IMR-90 (cell line): ENCODE results near the gene IQCF2. TPM values are rescaled to one million over a fixed set of nuclear protein-coding genes. Genes with fewer than 3 reads are reported as not detected.

Experiments used
- ATAC-seq: fragments of 200-7000 bp; cut with Tn5 transposase; 2 replicates; pipeline ENCODE4 v1.9.1; 2020; ENCODE audit warnings: low read depth, mild to moderate bottlenecking, moderate library complexity
- BruUV-seq: library from RNA; stranded (reverse); fragments of 400-500 nt; replicated peaks from 2 replicates; lab custom pipeline; 2021; lab: Mats Ljungman, UMichigan
- CTCF ChIA-PET: fragments of 300-600 bp; formaldehyde crosslinking; extraction: SDS; loops from one replicate; lab custom pipeline; 2021; ENCODE audit warnings: antibody characterized with exemption; lab: Yijun Ruan, JAX
- POLR2A ChIA-PET: fragments of 300-600 bp; sonication (Branson Sonifier 250); formaldehyde crosslinking; loops from one replicate; lab custom pipeline; 2022; ENCODE audit warnings: antibody characterized with exemption; ENCODE audit not compliant: unreplicated experiment; lab: Charles Lee
- DNase-seq: peaks from one replicate; pipeline ENCODE4 v3.0.0; 2013
- H2AFZ ChIP-seq: replicated peaks from 2 replicates; pipeline ENCODE3; 2013; ENCODE audit warnings: low read length, mild to moderate bottlenecking; ENCODE audit not compliant: poor library complexity
- H2AK5ac ChIP-seq: 2 replicates; pipeline ENCODE4 v1.6.1; 2013; ENCODE audit warnings: low read depth, low read length, inconsistent platforms
- H2AK9ac ChIP-seq: replicated peaks from 2 replicates; pipeline ENCODE3; 2013; ENCODE audit warnings: mild to moderate bottlenecking, low read depth, low read length, moderate library complexity; ENCODE audit not compliant: poor library complexity
- H2BK120ac ChIP-seq: 2 replicates; pipeline ENCODE4 v1.6.1; 2013; ENCODE audit warnings: low read depth, low read length, inconsistent platforms
- H2BK15ac ChIP-seq: 3 replicates; pipeline ENCODE4 v1.6.1; 2013; ENCODE audit warnings: low read depth, low read length, inconsistent platforms
- H2BK20ac ChIP-seq: 2 replicates; pipeline ENCODE4 v1.6.1; 2013; ENCODE audit warnings: low read depth, mild to moderate bottlenecking, inconsistent platforms, low read length, moderate library complexity
- H2BK5ac ChIP-seq: 2 replicates; pipeline ENCODE4 v1.6.1; 2013; ENCODE audit warnings: mild to moderate bottlenecking, low read depth, low read length, inconsistent platforms; ENCODE audit not compliant: poor library complexity, severe bottlenecking
- H3K14ac ChIP-seq: replicated peaks from 2 replicates; pipeline ENCODE4 v1.6.1; 2013; ENCODE audit warnings: low read depth, low read length, inconsistent platforms
- H3K18ac ChIP-seq: 2 replicates; pipeline ENCODE4 v1.6.1; 2013; ENCODE audit warnings: low read depth, low read length, control low read depth
- H3K23ac ChIP-seq: 2 replicates; pipeline ENCODE4 v1.6.1; 2013; ENCODE audit warnings: low read depth, low read length, inconsistent platforms
- H3K27ac ChIP-seq: 2 replicates; pipeline ENCODE4 v1.5.1; 2013; ENCODE audit warnings: mild to moderate bottlenecking, control low read depth, low read length; ENCODE audit not compliant: insufficient read depth
- H3K27me3 ChIP-seq: 2 replicates; pipeline ENCODE4 v1.6.1; 2013; ENCODE audit warnings: low read length; ENCODE audit not compliant: control insufficient read depth, insufficient read depth
- H3K36me3 ChIP-seq: 2 replicates; pipeline ENCODE4 v1.6.1; 2013; ENCODE audit warnings: low read length, mixed read lengths; ENCODE audit not compliant: control insufficient read depth, insufficient read depth
- H3K4ac ChIP-seq: 2 replicates; pipeline ENCODE4 v1.6.1; 2013; ENCODE audit warnings: low read depth, low read length, inconsistent platforms
- H3K4me1 ChIP-seq: 2 replicates; pipeline ENCODE4 v1.6.1; 2013; ENCODE audit warnings: low read length, mixed read lengths; ENCODE audit not compliant: control insufficient read depth, insufficient read depth
- H3K4me2 ChIP-seq: 2 replicates; pipeline ENCODE4 v1.6.1; 2013; ENCODE audit warnings: low read depth, mild to moderate bottlenecking, control low read depth, low read length, moderate library complexity
- H3K4me3 ChIP-seq: 2 replicates; pipeline ENCODE4 v1.5.1; 2013; ENCODE audit warnings: low read depth, mild to moderate bottlenecking, control low read depth, low read length, moderate library complexity; ENCODE audit not compliant: insufficient read depth
- H3K56ac ChIP-seq: 2 replicates; pipeline ENCODE4 v1.6.1; 2013; ENCODE audit warnings: low read length, inconsistent platforms; ENCODE audit not compliant: insufficient read depth; ENCODE audit errors: extremely low read depth
- H3K79me1 ChIP-seq, 2 experiments: 2 replicates each; pipeline ENCODE4 v1.6.1; 2013; ENCODE audit warnings: low read length in 2 of 2, inconsistent platforms in 1 of 2, low read depth in 1 of 2
- H3K9ac ChIP-seq: 2 replicates; pipeline ENCODE4 v1.6.1; 2013; ENCODE audit warnings: low read depth, low read length, control low read depth
- H3K9me1 ChIP-seq: 2 replicates; pipeline ENCODE4 v1.6.1; 2013; ENCODE audit warnings: low read length, inconsistent platforms; ENCODE audit not compliant: insufficient read depth
- H3K9me3 ChIP-seq: 2 replicates; pipeline ENCODE4 v1.6.1; 2013; ENCODE audit warnings: low read length; ENCODE audit not compliant: control insufficient read depth, insufficient read depth
- H4K20me1 ChIP-seq: 2 replicates; pipeline ENCODE4 v1.6.1; 2013; ENCODE audit warnings: low read length, inconsistent platforms; ENCODE audit not compliant: insufficient read depth
- H4K5ac ChIP-seq: 2 replicates; pipeline ENCODE4 v1.6.1; 2013; ENCODE audit warnings: mild to moderate bottlenecking, low read depth, low read length, control low read depth
- H4K8ac ChIP-seq, 2 experiments: 2 replicates each; pipeline ENCODE4 v1.6.1; 2013; ENCODE audit warnings: low read depth in 2 of 2, low read length in 2 of 2, control low read depth in 1 of 2, inconsistent platforms in 1 of 2
- H4K91ac ChIP-seq: 2 replicates; pipeline ENCODE4 v1.6.1; 2013; ENCODE audit warnings: low read depth, low read length, inconsistent platforms; ENCODE audit not compliant: insufficient read depth
- BHLHE40 ChIP-seq: fragments of 150-350 bp; IDR thresholded peaks from 2 replicates; pipeline ENCODE4 v1.6.1; 2016; ENCODE audit warnings: mild to moderate bottlenecking, low read depth, low read length
- CEBPB ChIP-seq: IDR thresholded peaks from 2 replicates; pipeline ENCODE4 v1.6.1; 2012; ENCODE audit warnings: low read depth, low read length, improper control_type of control experiment
- CHD1 ChIP-seq: IDR thresholded peaks from 2 replicates; pipeline ENCODE4 v1.6.1; 2012; ENCODE audit warnings: low read depth, low read length, improper control_type of control experiment
- CTCF ChIP-seq: conservative IDR thresholded peaks from 2 replicates; pipeline ENCODE4 v1.5.1; 2012; ENCODE audit warnings: mild to moderate bottlenecking, low read depth, low read length, improper control_type of control experiment
- ELK1 ChIP-seq: fragments of 150-350 bp; IDR thresholded peaks from 2 replicates; pipeline ENCODE4 v1.6.1; 2016; ENCODE audit warnings: low read depth, mild to moderate bottlenecking, low read length, moderate library complexity, borderline replicate concordance
- FOS ChIP-seq: fragments of 150-350 bp; IDR thresholded peaks from 2 replicates; pipeline ENCODE4 v1.6.1; 2016; ENCODE audit warnings: low read depth, low read length
- MAFK ChIP-seq: IDR thresholded peaks from 2 replicates; pipeline ENCODE4 v1.6.1; 2012; ENCODE audit warnings: low read depth, low read length, improper control_type of control experiment
- MAZ ChIP-seq: IDR thresholded peaks from 2 replicates; pipeline ENCODE4 v1.6.1; 2012; ENCODE audit warnings: low read depth, mild to moderate bottlenecking, low read length, improper control_type of control experiment, moderate library complexity, borderline replicate concordance
- MXI1 ChIP-seq: IDR thresholded peaks from 2 replicates; pipeline ENCODE4 v1.6.1; 2012; ENCODE audit warnings: low read depth, mild to moderate bottlenecking, low read length, moderate library complexity, borderline replicate concordance
- NFE2L2 ChIP-seq: fragments of 150-350 bp; IDR thresholded peaks from 2 replicates; pipeline ENCODE4 v1.6.1; 2016; ENCODE audit warnings: low read depth, mild to moderate bottlenecking, low read length
- POLR2A ChIP-seq: IDR thresholded peaks from 2 replicates; pipeline ENCODE4 v1.6.1; 2012; ENCODE audit warnings: mild to moderate bottlenecking, low read depth, low read length
- RAD21 ChIP-seq: IDR thresholded peaks from 2 replicates; pipeline ENCODE4 v1.6.1; 2012; ENCODE audit warnings: low read length, improper control_type of control experiment
- RCOR1 ChIP-seq: IDR thresholded peaks from 2 replicates; pipeline ENCODE4 v1.6.1; 2012; ENCODE audit warnings: mild to moderate bottlenecking, low read length, improper control_type of control experiment; ENCODE audit not compliant: insufficient replicate concordance
- RFX5 ChIP-seq: IDR thresholded peaks from 2 replicates; pipeline ENCODE4 v1.8.0; 2012; ENCODE audit warnings: low read depth, mild to moderate bottlenecking, low read length, moderate library complexity
- SMC3 ChIP-seq: fragments of 150-350 bp; IDR thresholded peaks from 2 replicates; pipeline ENCODE4 v1.6.1; 2016; ENCODE audit warnings: low read depth, mild to moderate bottlenecking, antibody characterized with exemption, low read length, moderate library complexity
- USF2 ChIP-seq: fragments of 150-350 bp; IDR thresholded peaks from 2 replicates; pipeline ENCODE4 v1.6.1; 2017; ENCODE audit warnings: mild to moderate bottlenecking, antibody characterized with exemption, low read length, low read depth
- whole genome bisulfite sequencing, 2 experiments: methylation state at CpG; one replicate each; pipeline versions ENCODE4 v1.1.5 to v1.1.7; 2013; ENCODE audit warnings: missing lambda C conversion rate in 2 of 2; ENCODE audit not compliant: insufficient read length in 1 of 2; ENCODE audit errors: extremely low coverage in 2 of 2; 5-methylcytosine and 5-hydroxymethylcytosine counted together
- dilution Hi-C: fragments of 300-500 bp; cut with HindIII; formaldehyde crosslinking; loops from one replicate; pipeline ENCODE4 v1.14.3; 2018; ENCODE audit warnings: low sequenced_read_pairs; ENCODE audit not compliant: unreplicated experiment
- in situ Hi-C: fragments of 300-500 bp; cut with MboI; formaldehyde crosslinking; loops from 3 replicates; pipeline ENCODE4 v1.14.3; 2019; ENCODE audit warnings: low sequenced_read_pairs, inconsistent platforms, mixed read lengths
- intact Hi-C: fragments of 100-400 bp; cut with micrococcal nuclease; formaldehyde crosslinking; loops from 2 replicates; pipeline ENCODE4 v1.10.0; 2022
- polyA plus RNA-seq, 3 experiments: library from polyadenylated mRNA; depleted of rRNA; stranded (reverse); fragments of >200 nt; gene quantifications; 2 replicates each; pipeline ENCODE4 v1.2.3, GENCODE V29; 2012; ENCODE audit warnings: low replicate concordance in 1 of 3
- total RNA-seq: library from RNA; depleted of rRNA; stranded (reverse); fragments of >200 nt; gene quantifications from 2 replicates; pipeline ENCODE4 v1.2.3, GENCODE V29; 2012

IQCF2 gene
- total and polyA plus RNA-seq, 2 of the 4 experiments (the other 2 are of a cell fraction): not detected

- no peak overlapping the region for H3K27ac ChIP-seq
- no peak overlapping the region for H2BK15ac ChIP-seq
- no peak overlapping the region for H3K4me2 ChIP-seq
- H3K4ac ChIP-seq: no peak overlapping the region
- H4K91ac ChIP-seq: no peak overlapping the region
- no peak overlapping the region for H3K56ac ChIP-seq
- H3K18ac ChIP-seq: no peak overlapping the region
- intact Hi-C loops (no loop called here), in situ Hi-C loops (no loop called here), dilution Hi-C loops (no loop called here)
- H3K79me1 ChIP-seq: no peaks in the 10 kb centered on the region
- DNase-seq (no peak), ATAC-seq (no peak)
- H2BK120ac ChIP-seq: no peak overlapping the region
- H3K4me3 ChIP-seq: no peak overlapping the region
- H3K9me3 ChIP-seq: no peaks in the 10 kb centered on the region
- TF ChIP-seq BHLHE40: no peak
- TF ChIP-seq RFX5: no peak
- no peak for TF ChIP-seq FOS
- no peak for TF ChIP-seq MAZ
- no peak for TF ChIP-seq CTCF
- no peak for TF ChIP-seq RAD21
- TF ChIP-seq CEBPB: no peak
- no peak for TF ChIP-seq CHD1
- TF ChIP-seq RCOR1: no peak
- no peak for TF ChIP-seq MAFK
- TF ChIP-seq NFE2L2: no peak
- TF ChIP-seq USF2: no peak
- TF ChIP-seq SMC3: no peak
- TF ChIP-seq POLR2A: no peak
- no peak for TF ChIP-seq MXI1
- no peak for TF ChIP-seq ELK1
- H3K27me3 ChIP-seq: 0 out of 2 replicates have a peak, but pooled peaks cover 1% of the 10 kb centered on the region
- no peak overlapping the region for H2BK5ac ChIP-seq
- no peaks in the 10 kb centered on the region for H4K20me1 ChIP-seq
- no peak overlapping the region for H3K23ac ChIP-seq
- ChIA-PET POLR2A (no interaction called here), CTCF (no interaction called here)
- no peaks in the 10 kb centered on the region for H3K36me3 ChIP-seq
- H3K4me1 ChIP-seq: no peaks in the 10 kb centered on the region
- no peak overlapping the region for H3K14ac ChIP-seq
- H4K5ac ChIP-seq: no peak overlapping the region
- H2AK9ac ChIP-seq: no peak overlapping the region
- H3K9ac ChIP-seq: no peak overlapping the region
- no peak overlapping the region for H4K8ac ChIP-seq
- H3K9me1 ChIP-seq: no peaks in the 10 kb centered on the region
- H2AK5ac ChIP-seq: no peak overlapping the region
- BruUV-seq: no TSS peak
- WGBS, 2 experiments: 79% methylated on average over 8 of the region's 13 CpGs; no CpG with 5 or more reads in 1 of the 2 experiments
- no peak overlapping the region for H2BK20ac ChIP-seq
- no peak overlapping the region for H2AFZ ChIP-seq
Observed at GRCh38 chr3:51830345-51830744, 31.1 kb upstream of the IQCF2 start.
